HCT116 (cell line): ENCODE data around the gene ADARB2. TPM values are rescaled to one million over a fixed set of nuclear protein-coding genes. Genes with fewer than 3 reads are reported as not detected.

ENCODE experiments used
- ATAC-seq: fragments of 200-7000 bp; cut with Tn5 transposase; 2 replicates; pipeline ENCODE4 v1.9.1; 2020; ENCODE audit warnings: mild to moderate bottlenecking, moderate library complexity
- BruUV-seq: library from RNA; stranded (reverse); fragments of 400-500 nt; replicated peaks from 2 replicates; lab custom pipeline; 2021; lab: Mats Ljungman, UMichigan
- CTCF ChIA-PET: fragments of 300-600 bp; sonication (Branson Sonifier 250); formaldehyde crosslinking; loops from one replicate; lab custom pipeline; 2021; ENCODE audit warnings: antibody characterized with exemption; lab: Charles Lee
- POLR2A ChIA-PET: fragments of 300-600, 350-600 bp; sonication (Branson Sonifier 250); formaldehyde crosslinking; loops from one replicate; lab custom pipeline; 2021; ENCODE audit warnings: antibody characterized with exemption; lab: Charles Lee
- RAD21 ChIA-PET, 2 experiments: fragments of 300-600 bp; sonication (Branson Sonifier 250); formaldehyde crosslinking; loops; one replicate each; lab custom pipeline; 2023; ENCODE audit warnings: low total read pairs in 2 of 2; ENCODE audit not compliant: uncharacterized antibody in 2 of 2, unreplicated experiment in 2 of 2, low non-redundant PET in 1 of 2; lab: Charles Lee
- DNase-seq: peaks from one replicate; pipeline ENCODE4 v3.0.0-alpha.2; 2010; ENCODE audit warnings: low read depth, low spot score
- H2AFZ ChIP-seq: fragments of 200-600 bp; shearing (Covaris generic), sonication (generic); 2 replicates; pipeline ENCODE4 v1.6.1; 2017; ENCODE audit warnings: low read depth, mixed run types, mixed read lengths, antibody characterized with exemption, low read length; ENCODE audit not compliant: poor library complexity, severe bottlenecking
- H3K27ac ChIP-seq: 2 replicates; pipeline ENCODE4 v1.5.1; 2012; ENCODE audit warnings: low read depth, low read length
- H3K27me3 ChIP-seq: fragments of 200-600 bp; sonication (generic); 2 replicates; pipeline ENCODE4 v1.6.1; 2016; ENCODE audit warnings: mixed run types, low read length, mixed read lengths; ENCODE audit not compliant: insufficient read depth
- H3K36me3 ChIP-seq, 2 experiments: fragments of 200-500 bp in 1 of 2; fragments of 200-600 bp in 1 of 2; sonication (Bioruptor generic) in 1 of 2; sonication (generic) in 1 of 2; 2 replicates each; pipeline versions ENCODE4 v1.5.1 to v1.6.1; 2014 to 2016; ENCODE audit warnings: low read length in 2 of 2, inconsistent platforms in 1 of 2, mixed read lengths in 1 of 2, mixed run types in 1 of 2; ENCODE audit not compliant: insufficient read depth in 2 of 2, control insufficient read depth in 1 of 2
- H3K4me1 ChIP-seq, 2 experiments: fragments of 200-600 bp in 1 of 2; sonication (generic) in 1 of 2; 2 replicates each; pipeline versions ENCODE4 v1.5.1 to v1.6.1; 2012 to 2017; ENCODE audit warnings: low read length in 2 of 2, inconsistent platforms in 1 of 2, mild to moderate bottlenecking in 1 of 2, mixed read lengths in 1 of 2, mixed run types in 1 of 2, moderate library complexity in 1 of 2; ENCODE audit not compliant: insufficient read depth in 2 of 2, control insufficient read depth in 1 of 2
- H3K4me2 ChIP-seq: fragments of 200-600 bp; sonication (generic); 2 replicates; pipeline ENCODE4 v1.6.1; 2017; ENCODE audit warnings: mixed run types, low read length, mixed read lengths
- H3K4me3 ChIP-seq, 2 experiments: fragments of 200-600 bp in 1 of 2; sonication (generic) in 1 of 2; replicated peaks in 1 of 2; 2 replicates each; pipeline ENCODE4 v1.5.1; 2011 to 2016; ENCODE audit warnings: low read length in 2 of 2, control low read depth in 1 of 2, low read depth in 1 of 2, mild to moderate bottlenecking in 1 of 2, mixed read lengths in 1 of 2, mixed run types in 1 of 2
- H3K79me2 ChIP-seq: fragments of 200-600 bp; sonication (generic); 2 replicates; pipeline ENCODE4 v1.6.1; 2017; ENCODE audit warnings: mild to moderate bottlenecking, mixed run types, low read length, moderate library complexity, mixed read lengths; ENCODE audit not compliant: insufficient read depth
- H3K9ac ChIP-seq: fragments of 200-600 bp; sonication (generic); 2 replicates; pipeline ENCODE4 v1.6.1; 2016; ENCODE audit warnings: low read length, mixed read lengths
- H3K9me2 ChIP-seq: fragments of 200-600 bp; sonication (generic), shearing (Covaris generic); 2 replicates; pipeline ENCODE4 v1.6.1; 2017; ENCODE audit warnings: mixed run types, mild to moderate bottlenecking, moderate library complexity; ENCODE audit not compliant: insufficient read depth
- H3K9me3 ChIP-seq, 2 experiments: fragments of 200-500 bp in 1 of 2; fragments of 200-600 bp in 1 of 2; sonication (Bioruptor generic) in 1 of 2; sonication (generic) in 1 of 2; 2 replicates each; pipeline ENCODE4 v1.6.1; 2014 to 2017; ENCODE audit warnings: low read length in 2 of 2, mixed read lengths in 2 of 2, inconsistent platforms in 1 of 2, low read depth in 1 of 2, mild to moderate bottlenecking in 1 of 2, mixed run types in 1 of 2, moderate library complexity in 1 of 2; ENCODE audit not compliant: control insufficient read depth in 1 of 2, insufficient read depth in 1 of 2
- H4K20me1 ChIP-seq: fragments of 200-600 bp; sonication (generic), shearing (Covaris generic); 2 replicates; pipeline ENCODE4 v1.6.1; 2017; ENCODE audit warnings: mixed run types, mild to moderate bottlenecking, moderate library complexity; ENCODE audit not compliant: insufficient read depth
- CBX3 ChIP-seq: IDR thresholded peaks from 2 replicates; pipeline ENCODE4 v1.6.1; 2012; ENCODE audit warnings: low read depth
- EZH2 ChIP-seq: fragments of 200-600 bp; sonication (generic); IDR thresholded peaks from 2 replicates; pipeline ENCODE4 v1.6.1; 2017; ENCODE audit warnings: antibody characterized with exemption, mixed run types
- EZH2phosphoT487 ChIP-seq: fragments of 200-600 bp; IDR thresholded peaks from 2 replicates; pipeline ENCODE4 v1.6.1; 2018; ENCODE audit warnings: antibody characterized with exemption, borderline replicate concordance
- POLR2A ChIP-seq: IDR thresholded peaks from 2 replicates; pipeline ENCODE4 v1.7.0; 2011; ENCODE audit warnings: borderline replicate concordance; ENCODE audit not compliant: insufficient read depth, insufficient read length; ENCODE audit errors: extremely low read depth
- POLR2AphosphoS5 ChIP-seq: IDR thresholded peaks from 2 replicates; pipeline ENCODE4 v1.6.1; 2011; ENCODE audit warnings: mild to moderate bottlenecking, low read depth, low read length, moderate library complexity
- RAD21 ChIP-seq: IDR thresholded peaks from 2 replicates; pipeline ENCODE4 v1.6.1; 2012; ENCODE audit warnings: low read depth, mild to moderate bottlenecking
- REST ChIP-seq: IDR thresholded peaks from 2 replicates; pipeline ENCODE4 v1.6.1; 2012; ENCODE audit warnings: low read depth
- SIN3A ChIP-seq: IDR thresholded peaks from 2 replicates; pipeline ENCODE4 v1.6.1; 2012; ENCODE audit warnings: low read depth
- SP1 ChIP-seq: IDR thresholded peaks from 2 replicates; pipeline ENCODE4 v1.6.1; 2012; ENCODE audit warnings: low read depth
- TCF7L2 ChIP-seq: IDR thresholded peaks from 2 replicates; pipeline ENCODE4 v1.7.0; 2011; ENCODE audit warnings: borderline replicate concordance, inconsistent platforms; ENCODE audit not compliant: insufficient read depth, insufficient read length; ENCODE audit errors: extremely low read depth
- YY1 ChIP-seq: IDR thresholded peaks from 2 replicates; pipeline ENCODE4 v1.6.1; 2011; ENCODE audit warnings: low read length, low read depth, moderate library complexity, mild to moderate bottlenecking; ENCODE audit not compliant: insufficient replicate concordance; ENCODE audit errors: extremely low read depth
- ZBTB33 ChIP-seq: IDR thresholded peaks from 2 replicates; pipeline ENCODE4 v1.6.1; 2011; ENCODE audit warnings: mild to moderate bottlenecking, low read length, moderate library complexity; ENCODE audit not compliant: insufficient replicate concordance; ENCODE audit errors: extremely low read depth
- ZFX ChIP-seq: fragments of 450-650 bp; IDR thresholded peaks from 2 replicates; pipeline ENCODE4 v1.6.1; 2017
- intact Hi-C: fragments of 100-400 bp; cut with micrococcal nuclease; formaldehyde crosslinking; loops from 2 replicates; pipeline ENCODE4 v1.10.0; 2022
- total RNA-seq: library from RNA; stranded (reverse); gene quantifications from one replicate; pipeline ENCODE4 v1.2.1, GENCODE V29; 2021; ENCODE audit not compliant: unreplicated experiment

ADARB2 gene
- total RNA-seq, 1 experiment from 2014 or later: not detected

- DNase-seq (no peak), ATAC-seq (no peak)
- BruUV-seq: no TSS peak
- intact Hi-C loops: no loop called here
- Histone ChIP-seq H3K9ac (no peak overlapping the region), H3K9me3 (no peaks in the 10 kb centered on the region), H3K79me2 (no peaks in the 10 kb centered on the region), H3K27me3 (no peaks in the 10 kb centered on the region), H3K36me3 (no peaks in the 10 kb centered on the region), H3K9me2 (no peaks in the 10 kb centered on the region), H3K27ac (no peak overlapping the region), H2AFZ (no peak overlapping the region), H4K20me1 (no peaks in the 10 kb centered on the region), H3K4me1 (no peaks in the 10 kb centered on the region), H3K4me3 (no peak overlapping the region), H3K4me2 (no peak overlapping the region)
- ChIA-PET POLR2A (no interaction called here), RAD21 (no interaction called here), CTCF (no interaction called here)
- TF ChIP-seq TCF7L2 (no peak), SIN3A (no peak), ZBTB33 (no peak), POLR2AphosphoS5 (no peak), ZFX (no peak), POLR2A (no peak), RAD21 (no peak), YY1 (no peak)
Observed at GRCh38 chr10:1596482-1597099, 140.7 kb downstream of the ADARB2 start.

- Histone ChIP-seq H3K36me3 (no peaks in the 10 kb centered on the region), H3K9me3 (no peaks in the 10 kb centered on the region), H3K79me2 (no peaks in the 10 kb centered on the region), H3K4me3 (no peak overlapping the region), H3K27me3 (no peaks in the 10 kb centered on the region), H4K20me1 (no peaks in the 10 kb centered on the region), H2AFZ (no peak overlapping the region), H3K9me2 (no peaks in the 10 kb centered on the region), H3K4me1 (no peaks in the 10 kb centered on the region), H3K27ac (no peak overlapping the region), H3K9ac (no peak overlapping the region), H3K4me2 (no peak overlapping the region)
- RAD21 ChIA-PET: no interaction called here
- ATAC-seq: no peak
- intact Hi-C loops: no loop called here
- POLR2A ChIA-PET: no interaction called here
- no TSS peak for BruUV-seq
- CTCF ChIA-PET: no interaction called here
- no peak for DNase-seq
- TF ChIP-seq EZH2: no peak
- TF ChIP-seq CBX3: no peak
- no peak for TF ChIP-seq REST
- TF ChIP-seq ZBTB33: no peak
- no peak for TF ChIP-seq EZH2phosphoT487
- no peak for TF ChIP-seq POLR2AphosphoS5
- TF ChIP-seq SP1: no peak
Observed at GRCh38 chr10:1595726-1596125, 141.6 kb downstream of the ADARB2 start.
